OCI-LY1 (cell line): ENCODE data around the gene CFAP141.

Source experiments
- H2AFZ ChIP-seq: fragments of 200-600 bp; sonication (generic), shearing (Covaris generic); 2 replicates; pipeline ENCODE4 v1.6.0; 2014; ENCODE audit warnings: antibody characterized with exemption, mild to moderate bottlenecking, low read length
- H3F3A ChIP-seq: fragments of 200-600 bp; sonication (generic), shearing (Covaris generic); 2 replicates; pipeline ENCODE4 v1.6.0; 2014; ENCODE audit warnings: mild to moderate bottlenecking, antibody characterized with exemption, low read length, moderate library complexity; ENCODE audit not compliant: insufficient read depth
- H3K27ac ChIP-seq: fragments of 200-600 bp; sonication (generic); 2 replicates; pipeline ENCODE4 v1.5.1; 2014; ENCODE audit warnings: low read length, mixed run types, mild to moderate bottlenecking, low read depth; ENCODE audit not compliant: poor library complexity, severe bottlenecking
- H3K27me3 ChIP-seq: fragments of 200-600 bp; sonication (generic); 2 replicates; pipeline ENCODE4 v1.6.0; 2014; ENCODE audit warnings: antibody characterized with exemption, mild to moderate bottlenecking, low read length, moderate library complexity; ENCODE audit not compliant: insufficient read depth
- H3K36me3 ChIP-seq: fragments of 200-600 bp; sonication (generic); 2 replicates; pipeline ENCODE4 v1.6.1; 2014; ENCODE audit warnings: mild to moderate bottlenecking, antibody characterized with exemption, low read length, moderate library complexity, mixed read lengths; ENCODE audit not compliant: insufficient read depth
- H3K4me1 ChIP-seq: fragments of 200-600 bp; sonication (generic); 2 replicates; pipeline ENCODE4 v1.5.1; 2014; ENCODE audit warnings: mild to moderate bottlenecking, low read length, moderate library complexity; ENCODE audit not compliant: insufficient read depth, severe bottlenecking
- H3K4me2 ChIP-seq: fragments of 200-600 bp; sonication (generic), shearing (Covaris generic); 2 replicates; pipeline ENCODE4 v1.6.1; 2014; ENCODE audit warnings: low read length
- H3K4me3 ChIP-seq: fragments of 200-600 bp; sonication (generic); 2 replicates; pipeline ENCODE4 v1.5.1; 2014; ENCODE audit warnings: low read length, low read depth, mild to moderate bottlenecking, mixed read lengths; ENCODE audit not compliant: poor library complexity, severe bottlenecking
- H3K79me2 ChIP-seq: fragments of 200-600 bp; shearing (Covaris generic); 2 replicates; pipeline ENCODE4 v1.6.1; 2016; ENCODE audit warnings: mixed run types, low read length, mixed read lengths; ENCODE audit not compliant: insufficient read depth
- H3K9ac ChIP-seq: fragments of 200-600 bp; sonication (generic), shearing (Covaris generic); 2 replicates; pipeline ENCODE4 v1.6.1; 2014; ENCODE audit warnings: mild to moderate bottlenecking, low read length, mixed read lengths
- H3K9me2 ChIP-seq: fragments of 200-600 bp; sonication (generic), shearing (Covaris generic); 2 replicates; pipeline ENCODE4 v1.6.1; 2014; ENCODE audit warnings: low read depth, mild to moderate bottlenecking, low read length, mixed read lengths
- H3K9me3 ChIP-seq: fragments of 200-600 bp; shearing (Covaris generic); 2 replicates; pipeline ENCODE4 v1.6.1; 2014; ENCODE audit warnings: low read length, mixed read lengths
- H4K20me1 ChIP-seq: fragments of 200-600 bp; sonication (generic), shearing (Covaris generic); 2 replicates; pipeline ENCODE4 v1.6.0; 2016; ENCODE audit warnings: mild to moderate bottlenecking, low read length; ENCODE audit not compliant: insufficient read depth
- EZH2 ChIP-seq: fragments of 200-600 bp; sonication (generic), shearing (Covaris generic); IDR thresholded peaks from 2 replicates; pipeline ENCODE4 v1.8.0; 2017; ENCODE audit warnings: borderline replicate concordance, mixed run types, mild to moderate bottlenecking, antibody characterized with exemption, low read length, moderate library complexity, mixed read lengths
- TF ChIP-seq, protein P1 (sequence below): fragments of 200-600 bp; sonication (generic), shearing (Covaris generic); IDR thresholded peaks from 2 replicates; pipeline ENCODE4 v1.5.1; 2017; ENCODE audit warnings: mild to moderate bottlenecking, antibody characterized with exemption, low read length, moderate library complexity, mixed read lengths

The CFAP141 gene

DNA sequence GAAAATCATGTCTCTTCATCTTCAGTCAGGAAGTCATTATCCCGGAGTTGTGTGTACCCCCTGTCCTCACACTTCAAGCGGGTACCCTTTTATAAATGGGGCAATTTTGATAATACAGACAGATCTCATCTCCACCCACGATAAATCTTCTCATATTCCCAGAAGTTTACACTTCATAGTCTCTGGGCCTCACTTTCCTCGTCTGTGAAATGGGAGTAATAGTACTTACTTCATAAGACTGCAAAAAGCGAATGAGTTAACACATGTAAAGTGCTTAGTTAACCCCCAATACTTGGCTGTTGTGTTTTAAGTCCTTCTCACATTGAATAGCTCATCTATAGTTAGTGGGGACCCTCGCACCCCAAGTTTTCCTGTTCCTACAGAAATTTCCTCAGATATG lies 52.1 kb downstream of the CFAP141 start:
- H3F3A ChIP-seq, result no peaks in the 10 kb centered on the region

DNA sequence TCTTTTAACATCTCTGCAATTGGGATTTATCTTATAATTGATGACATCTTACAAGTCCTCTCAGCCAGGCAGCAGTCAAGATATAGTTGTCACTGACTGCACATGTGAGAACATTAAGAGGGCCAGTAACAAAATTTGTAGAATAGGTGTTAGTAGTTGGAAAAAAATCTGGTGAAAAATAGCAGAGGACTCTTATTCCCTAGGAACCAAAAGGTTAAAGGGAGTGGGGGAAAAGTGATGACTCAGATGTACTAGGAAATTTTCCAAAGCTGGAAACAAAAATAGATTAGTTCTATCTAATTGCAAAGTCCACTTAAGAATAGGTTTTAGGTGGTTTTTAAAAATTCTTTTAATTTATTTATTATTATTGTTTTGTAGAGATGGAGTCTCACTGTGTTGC lies 54.8 kb downstream of the CFAP141 start:
- TF ChIP-seq EZH2, result no peak
- TF ChIP-seq, protein P1, sequence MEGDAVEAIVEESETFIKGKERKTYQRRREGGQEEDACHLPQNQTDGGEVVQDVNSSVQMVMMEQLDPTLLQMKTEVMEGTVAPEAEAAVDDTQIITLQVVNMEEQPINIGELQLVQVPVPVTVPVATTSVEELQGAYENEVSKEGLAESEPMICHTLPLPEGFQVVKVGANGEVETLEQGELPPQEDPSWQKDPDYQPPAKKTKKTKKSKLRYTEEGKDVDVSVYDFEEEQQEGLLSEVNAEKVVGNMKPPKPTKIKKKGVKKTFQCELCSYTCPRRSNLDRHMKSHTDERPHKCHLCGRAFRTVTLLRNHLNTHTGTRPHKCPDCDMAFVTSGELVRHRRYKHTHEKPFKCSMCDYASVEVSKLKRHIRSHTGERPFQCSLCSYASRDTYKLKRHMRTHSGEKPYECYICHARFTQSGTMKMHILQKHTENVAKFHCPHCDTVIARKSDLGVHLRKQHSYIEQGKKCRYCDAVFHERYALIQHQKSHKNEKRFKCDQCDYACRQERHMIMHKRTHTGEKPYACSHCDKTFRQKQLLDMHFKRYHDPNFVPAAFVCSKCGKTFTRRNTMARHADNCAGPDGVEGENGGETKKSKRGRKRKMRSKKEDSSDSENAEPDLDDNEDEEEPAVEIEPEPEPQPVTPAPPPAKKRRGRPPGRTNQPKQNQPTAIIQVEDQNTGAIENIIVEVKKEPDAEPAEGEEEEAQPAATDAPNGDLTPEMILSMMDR, result no peak
- Histone ChIP-seq H2AFZ (no peak overlapping the region), H3K9ac (no peak overlapping the region), H3K4me3 (no peak overlapping the region), H3K4me2 (no peak overlapping the region), H3K4me1 (no peaks in the 10 kb centered on the region), H3F3A (no peaks in the 10 kb centered on the region), H3K36me3 (peaks cover 10% of the 10 kb centered on the region), H3K27ac (no peak overlapping the region), H3K9me2 (no peaks in the 10 kb centered on the region), H3K9me3 (no peaks in the 10 kb centered on the region), H3K27me3 (no peaks in the 10 kb centered on the region), H3K79me2 (no peaks in the 10 kb centered on the region), H4K20me1 (no peaks in the 10 kb centered on the region)

More for the DNA sequence above, 52.1 kb downstream of the CFAP141 start:
- Histone ChIP-seq H3K4me1 (peaks cover 6% of the 10 kb centered on the region), H3K27me3 (no peaks in the 10 kb centered on the region), H3K27ac (no peak overlapping the region), H2AFZ (no peak overlapping the region), H3K9me2 (no peaks in the 10 kb centered on the region), H3K9ac (no peak overlapping the region), H3K79me2 (no peaks in the 10 kb centered on the region), H3K9me3 (no peaks in the 10 kb centered on the region), H3K36me3 (peaks cover 32% of the 10 kb centered on the region), H3K4me3 (no peak overlapping the region), H3K4me2 (no peak overlapping the region), H4K20me1 (no peaks in the 10 kb centered on the region)
- TF ChIP-seq, protein P1, result no peak
